SK-N-MC (cell line): Measurements from ENCODE around the gene MAN1C1.

ENCODE experiments used
- EZH2 ChIP-seq: fragments of 200-600 bp; sonication (generic); IDR thresholded peaks from one replicate; pipeline ENCODE4 v1.6.1; 2017; ENCODE audit warnings: antibody characterized with exemption
- FOXP2 ChIP-seq: optimal IDR thresholded peaks from 2 replicates; pipeline ENCODE3; 2011; ENCODE audit warnings: mild to moderate bottlenecking, moderate library complexity; ENCODE audit not compliant: insufficient read depth; ENCODE audit errors: extremely low read length, control extremely low read depth
- POLR2AphosphoS5 ChIP-seq: IDR thresholded peaks from 2 replicates; pipeline ENCODE4 v1.6.1; 2012; ENCODE audit warnings: mild to moderate bottlenecking, low read depth, low read length, borderline replicate concordance

DNA sequence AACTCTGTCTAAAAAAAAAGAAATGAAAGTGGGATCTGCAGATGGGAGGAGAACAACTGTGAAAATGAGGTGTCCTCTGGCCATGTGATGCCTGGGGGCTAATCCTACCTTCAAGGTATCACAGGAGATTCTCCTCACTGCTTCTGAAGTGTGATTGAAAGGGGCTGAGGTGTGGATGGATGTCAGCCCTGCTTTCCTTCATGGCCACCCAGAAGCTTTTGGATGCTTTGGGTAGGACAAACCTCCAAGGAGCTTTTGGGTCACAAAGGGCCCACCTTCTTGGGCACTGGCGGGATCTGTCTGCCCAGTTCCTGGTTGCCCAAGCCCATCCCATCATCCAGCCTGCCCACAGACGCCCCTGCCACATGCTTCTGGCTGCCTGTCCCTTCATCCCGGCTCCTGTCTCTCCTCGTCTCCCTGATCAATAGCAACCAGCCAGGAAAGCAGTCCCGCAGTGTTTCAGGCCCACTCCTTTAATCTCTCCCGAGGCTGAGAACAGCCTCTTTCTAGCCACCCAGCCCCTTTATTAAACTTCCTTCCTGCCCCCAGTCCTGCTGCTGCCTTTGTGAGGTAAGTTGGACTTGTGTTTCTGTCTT is 87.2 kb downstream of the MAN1C1 start:
- no peak for TF ChIP-seq EZH2
- TF ChIP-seq POLR2AphosphoS5 = no peak
- TF ChIP-seq FOXP2 = no peak
